ENCODE data around the gene CCDC136. TPM values are rescaled to one million over a fixed set of nuclear protein-coding genes. Genes with fewer than 3 reads are reported as not detected.

CCDC136 gene
- total RNA-seq, 1 experiment from 2014 or later, result 5.7 TPM

DNA sequence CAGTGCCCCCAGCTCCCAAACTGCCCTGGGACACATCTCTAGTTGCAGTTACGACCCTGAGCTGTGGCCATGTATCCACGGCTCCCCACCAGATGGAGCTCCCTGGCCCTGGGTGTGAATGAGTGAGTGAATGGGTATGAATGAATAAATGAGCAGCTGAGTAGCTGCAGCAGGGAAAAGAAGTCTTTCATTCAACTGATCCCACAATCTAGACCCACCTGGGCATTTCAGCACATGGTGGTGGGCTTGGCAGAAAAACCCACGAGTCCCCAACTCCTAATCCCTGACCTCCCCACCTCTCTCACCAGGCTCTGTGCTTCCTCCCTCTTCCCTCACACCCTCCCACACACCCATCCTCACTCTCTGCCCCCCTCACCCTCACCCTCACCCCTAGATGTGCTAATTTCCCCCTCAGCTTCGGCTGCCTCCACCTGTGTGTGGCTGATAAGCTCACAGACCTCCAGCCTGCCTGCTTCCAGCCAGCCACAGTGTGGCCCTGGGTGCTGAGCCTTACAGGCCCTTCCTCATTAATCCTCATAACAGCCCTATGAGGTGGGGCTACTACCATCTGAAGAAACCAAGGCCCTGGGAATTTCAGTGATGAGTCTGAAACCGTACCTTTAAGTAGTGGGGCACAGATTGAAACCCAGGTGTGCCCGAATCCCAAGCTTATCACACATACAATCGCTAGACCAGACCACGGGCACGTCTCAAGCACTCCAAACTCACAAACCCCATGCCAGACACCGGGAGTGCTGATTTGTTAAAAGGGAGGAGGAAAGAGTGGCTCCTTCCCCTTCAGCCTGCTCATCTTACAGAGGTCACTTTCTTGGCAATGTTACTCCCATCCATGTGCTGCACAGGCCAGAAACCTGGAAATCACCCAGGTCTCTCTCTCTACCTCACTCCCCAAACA is 68.6 kb downstream of the CCDC136 start:
- DNase-seq (ENCODE audit: low read depth), result peak; percentile 20

DNA sequence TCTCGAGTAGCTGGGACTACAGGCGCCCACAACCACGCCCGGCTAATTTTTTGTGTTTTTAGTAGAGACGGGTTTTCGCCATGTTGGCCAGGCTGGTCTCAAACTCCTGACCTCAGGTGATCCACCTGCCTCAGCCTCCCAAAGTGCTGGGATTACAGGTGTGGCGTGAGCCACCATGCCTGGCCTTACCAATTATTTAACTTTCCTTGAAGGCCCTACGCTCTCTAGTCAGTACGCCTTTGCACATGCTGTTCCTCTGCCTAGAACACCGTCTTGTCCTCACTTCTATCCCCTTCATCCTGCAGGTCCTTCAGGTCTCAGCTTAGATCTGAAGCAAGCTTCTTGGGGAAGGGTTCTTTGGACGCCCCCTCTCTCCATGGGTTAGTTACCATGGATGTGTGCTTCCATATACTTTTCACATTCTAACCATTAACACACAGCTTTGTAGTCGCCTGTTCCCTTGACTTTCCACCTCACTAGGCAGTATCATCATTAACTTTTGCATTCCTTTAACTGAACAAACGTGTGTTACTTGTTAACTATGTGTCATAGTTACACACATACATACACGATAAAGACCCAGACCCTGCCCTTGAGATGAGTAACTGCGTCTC is 70.3 kb downstream of the CCDC136 start:
- no peak for DNase-seq (ENCODE audit: low read depth)

DNA sequence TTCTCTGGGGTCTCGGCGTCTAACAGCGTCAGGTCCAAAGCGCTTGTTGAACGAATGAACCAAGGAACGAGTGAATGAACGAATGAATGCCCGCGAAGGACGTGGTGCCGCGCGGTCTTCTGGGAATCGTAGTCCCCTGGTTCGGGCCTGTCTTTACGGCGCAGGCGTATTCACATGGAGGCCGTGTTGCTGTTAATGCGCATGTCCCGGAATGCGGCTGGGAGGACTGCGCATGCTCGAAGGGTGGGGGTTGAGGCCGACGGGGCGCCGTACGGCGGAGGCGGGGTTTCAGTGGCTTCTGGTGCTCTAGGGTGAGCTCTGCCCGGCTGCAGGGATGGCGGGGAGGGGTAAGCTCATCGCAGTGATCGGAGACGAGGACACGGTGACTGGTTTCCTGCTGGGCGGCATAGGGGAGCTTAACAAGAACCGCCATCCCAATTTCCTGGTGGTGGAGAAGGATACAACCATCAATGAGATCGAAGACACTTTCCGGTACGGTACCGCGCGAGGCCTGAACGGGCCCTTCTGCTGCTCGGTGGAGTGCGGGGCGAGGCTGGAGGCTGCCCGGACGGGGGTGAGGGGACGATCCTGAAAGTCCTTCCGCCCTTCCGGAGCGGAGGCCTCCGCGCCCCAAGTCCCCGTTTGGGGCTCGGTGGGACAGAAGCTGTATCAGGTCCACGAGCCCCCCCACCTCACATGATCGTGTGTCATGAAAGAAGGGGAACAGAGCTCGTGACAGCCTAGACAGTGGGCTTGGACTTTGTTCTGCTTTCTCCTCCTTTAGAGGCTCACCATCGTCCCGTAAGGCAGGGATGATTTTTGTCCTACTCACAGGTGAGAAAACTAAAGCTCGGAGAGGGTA is 71.0 kb downstream of the CCDC136 start, which contains the start of gene ATP6V1F:
ATP6V1F (plus strand) TSS at position 286 of the 862 bp plus-strand sequence; CDS start at position 335, 49 bp downstream.
- DNase-seq (ENCODE audit: low read depth), result peak; percentile 97

DNA sequence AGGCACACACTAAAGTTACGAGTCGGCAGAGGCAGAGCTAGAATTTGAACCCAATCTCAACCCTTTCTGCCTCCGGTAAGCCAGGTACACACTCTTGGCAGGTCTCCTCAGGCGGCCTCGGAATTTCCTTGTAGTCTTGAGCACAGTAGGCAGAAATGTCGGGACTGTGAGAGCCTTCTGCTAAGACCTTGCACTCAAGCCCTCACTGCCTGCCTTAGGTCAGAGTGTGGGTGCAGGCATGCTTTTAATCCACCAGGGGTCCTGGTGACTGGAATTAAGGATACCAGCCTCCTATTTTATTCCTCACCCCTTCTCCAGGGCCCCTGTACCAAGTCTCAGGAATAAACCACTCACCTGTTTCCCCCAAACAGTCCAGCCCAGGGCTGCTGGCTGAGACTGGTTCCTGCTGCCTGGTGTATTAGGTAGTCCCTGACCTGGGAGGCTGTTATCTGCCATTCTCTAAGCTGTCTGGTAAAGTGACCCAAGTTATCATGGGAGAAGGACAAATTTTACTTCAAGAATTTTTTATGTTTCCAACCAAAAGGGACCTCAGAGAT is 71.7 kb downstream of the CCDC136 start:
- DNase-seq (ENCODE audit: low read depth), result peak; percentile 58

DNA sequence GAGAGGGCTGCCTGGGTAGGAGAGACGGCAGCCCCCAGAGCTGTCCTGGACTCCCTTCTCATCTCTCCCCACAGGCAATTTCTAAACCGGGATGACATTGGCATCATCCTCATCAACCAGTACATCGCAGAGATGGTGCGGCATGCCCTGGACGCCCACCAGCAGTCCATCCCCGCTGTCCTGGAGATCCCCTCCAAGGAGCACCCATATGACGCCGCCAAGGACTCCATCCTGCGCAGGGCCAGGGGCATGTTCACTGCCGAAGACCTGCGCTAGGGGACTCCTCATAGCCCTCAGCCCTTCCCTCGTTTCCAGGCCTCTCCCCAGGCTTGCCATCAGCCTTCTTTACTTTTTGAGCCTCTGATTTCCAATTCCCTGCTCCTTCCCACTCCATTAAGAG is 73.5 kb downstream of the CCDC136 start:
- DNase-seq (ENCODE audit: low read depth), result no peak

DNA sequence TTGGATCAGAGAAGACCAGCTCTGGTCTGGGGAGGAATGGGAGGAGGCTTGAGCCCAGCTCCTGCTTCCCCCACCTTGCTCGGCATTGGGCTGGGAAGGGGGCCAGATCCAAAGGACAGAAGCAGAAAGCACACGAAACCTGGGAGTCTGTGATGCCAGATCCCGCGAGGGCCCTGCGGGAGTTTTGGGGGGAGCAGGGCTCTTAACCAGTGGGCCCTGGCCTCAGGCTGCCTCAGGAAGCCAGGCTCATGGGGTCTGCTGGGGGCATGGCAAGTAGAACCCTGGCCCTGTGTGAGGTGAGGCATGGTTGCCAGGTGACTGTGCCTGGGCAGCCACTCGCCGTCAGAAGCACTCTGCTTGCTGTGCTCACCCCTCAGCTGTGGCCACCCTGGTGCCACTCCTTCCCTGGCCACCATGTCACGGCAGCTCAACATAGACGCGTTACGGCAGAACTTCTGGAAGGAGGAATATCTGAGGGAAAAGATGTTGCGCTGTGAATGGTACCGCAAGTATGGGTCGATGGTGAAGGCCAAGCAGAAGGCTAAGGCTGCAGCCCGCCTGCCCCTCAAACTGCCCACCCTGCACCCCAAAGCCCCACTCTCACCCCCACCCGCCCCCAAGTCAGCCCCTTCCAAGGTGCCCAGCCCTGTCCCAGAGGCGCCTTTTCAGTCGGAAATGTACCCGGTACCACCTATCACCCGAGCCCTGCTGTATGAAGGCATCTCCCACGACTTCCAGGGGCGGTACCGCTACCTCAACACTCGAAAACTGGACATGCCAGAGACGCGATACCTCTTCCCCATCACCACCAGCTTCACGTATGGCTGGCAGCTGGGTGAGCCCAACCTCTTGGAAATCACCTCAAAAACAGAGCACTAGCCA is 74.5 kb downstream of the CCDC136 start:
- no peak for DNase-seq (ENCODE audit: low read depth)

DNA sequence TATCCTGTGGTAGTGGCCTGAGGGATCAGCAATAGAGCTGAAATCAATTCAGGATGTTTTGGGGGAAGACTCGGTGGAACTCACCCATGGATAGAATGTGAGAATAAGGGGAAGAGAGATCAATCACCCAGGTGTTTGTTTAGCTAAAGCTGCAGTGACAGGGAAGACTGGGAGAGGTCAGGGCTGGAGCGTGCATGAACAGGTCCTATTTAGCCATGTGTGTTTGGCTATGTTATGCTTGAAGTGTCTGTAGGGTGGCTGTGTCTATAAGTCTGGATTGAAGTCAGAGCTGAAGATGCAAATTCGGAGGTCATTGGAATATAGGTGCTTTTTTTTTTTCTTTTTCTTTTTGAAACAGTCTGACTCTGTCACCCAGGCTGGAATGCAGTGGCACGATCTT is 75.5 kb downstream of the CCDC136 start:
- no peak for DNase-seq (ENCODE audit: low read depth)

DNA sequence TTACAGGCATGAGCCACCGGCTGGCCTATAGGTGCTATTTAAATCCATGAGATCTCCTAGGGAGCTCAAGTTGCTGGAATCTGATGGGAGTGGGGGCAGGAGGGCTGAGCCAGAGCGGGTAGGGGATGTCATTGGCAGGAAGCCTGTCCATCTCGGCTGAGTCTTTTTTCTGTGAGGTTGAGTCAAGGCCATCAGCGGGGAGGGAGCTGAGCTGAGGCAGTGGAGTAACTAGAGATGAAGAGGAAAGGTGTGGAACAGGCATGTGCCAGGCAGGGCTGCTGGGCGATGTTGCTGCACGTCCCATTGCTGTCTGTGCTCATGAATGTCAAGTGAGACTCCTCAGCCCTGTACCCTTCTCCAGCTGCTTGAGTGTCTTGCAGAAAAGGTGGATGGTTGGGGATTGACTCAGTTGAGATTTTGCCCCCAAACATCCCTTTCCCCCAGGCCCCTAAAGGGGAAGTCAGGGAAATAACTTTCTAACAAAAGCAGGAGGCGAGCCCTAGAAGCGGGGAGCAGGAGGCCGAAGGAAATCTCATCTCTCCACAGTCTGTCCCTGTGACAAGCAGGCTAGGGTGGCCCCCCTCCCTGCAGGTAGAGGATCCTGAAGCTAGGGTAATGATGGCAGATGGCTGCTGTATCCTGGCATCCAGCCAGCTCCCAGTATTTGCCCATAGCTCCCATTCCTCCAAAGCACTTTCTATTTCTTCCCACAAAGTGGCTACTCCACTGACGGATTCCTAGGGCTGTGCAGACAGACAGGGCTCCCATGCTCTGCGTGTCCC is 76.3 kb downstream of the CCDC136 start:
- no peak for DNase-seq (ENCODE audit: low read depth)

DNA sequence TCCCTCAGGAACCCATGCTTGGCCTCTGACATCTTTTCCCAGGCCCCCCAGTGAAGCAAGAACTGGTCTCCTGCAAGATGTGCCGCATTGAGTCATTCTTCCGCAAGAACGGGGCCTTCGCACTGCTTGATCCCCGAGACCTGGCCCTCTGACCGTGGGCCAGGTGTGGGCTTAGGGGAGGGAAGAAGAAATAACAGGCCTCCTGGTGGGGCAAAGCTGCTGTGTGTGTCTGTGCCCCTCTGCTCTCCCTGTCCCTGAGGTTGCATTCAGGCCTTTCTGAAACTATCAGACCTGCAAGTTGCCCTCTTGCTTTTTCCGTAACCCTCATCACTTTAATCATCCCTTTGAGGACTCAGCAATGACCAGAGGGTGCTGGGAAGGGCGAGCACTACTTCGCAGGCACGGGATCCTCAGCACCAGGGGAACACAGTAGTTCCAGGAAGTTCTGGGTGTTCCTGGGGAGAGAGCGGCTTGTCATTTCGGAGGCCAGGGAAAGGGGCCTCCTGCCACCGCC is 76.9 kb downstream of the CCDC136 start:
- no peak for DNase-seq (ENCODE audit: low read depth)

DNA sequence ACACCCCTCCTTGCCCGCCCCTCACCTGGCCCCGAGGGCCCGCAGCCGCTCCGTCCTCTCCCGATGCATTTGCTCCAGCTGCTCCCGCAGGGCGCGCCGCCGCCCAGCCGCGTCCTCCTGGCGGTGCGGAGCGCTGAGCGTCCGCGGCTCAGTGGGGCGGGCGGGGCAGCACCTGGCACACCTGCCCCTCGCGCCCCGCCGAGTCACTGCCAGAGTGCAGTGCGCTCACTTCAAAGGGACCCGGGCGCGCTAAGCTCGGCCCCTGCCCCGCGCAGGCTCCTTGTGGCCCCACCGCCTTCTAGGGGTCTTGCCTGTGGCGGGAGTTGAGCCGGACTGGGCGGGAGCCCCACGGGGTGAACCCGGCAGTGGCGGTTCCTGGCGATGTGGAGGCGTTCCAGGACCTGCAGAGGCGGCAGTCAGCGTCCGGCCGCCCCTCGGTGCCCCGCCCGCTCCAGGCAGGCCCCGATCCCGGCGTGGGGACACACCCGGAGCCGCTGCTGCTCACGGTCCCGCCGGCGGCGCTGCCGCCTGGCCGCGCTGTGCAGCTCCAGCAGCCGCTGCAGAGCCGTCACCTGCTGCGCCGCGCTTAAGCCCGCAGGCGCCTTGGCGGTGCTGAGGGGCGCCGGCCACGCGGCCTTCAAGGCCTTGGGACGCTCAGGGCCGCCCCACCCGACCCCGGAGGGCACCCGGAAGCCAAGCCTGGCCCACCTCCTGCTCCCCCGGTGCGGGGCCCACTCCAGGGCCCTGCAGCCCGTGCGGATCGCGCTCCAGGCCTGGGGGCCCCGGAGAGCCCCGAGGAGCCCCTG is 77.6 kb downstream of the CCDC136 start:
- no peak for DNase-seq (ENCODE audit: low read depth)

DNA sequence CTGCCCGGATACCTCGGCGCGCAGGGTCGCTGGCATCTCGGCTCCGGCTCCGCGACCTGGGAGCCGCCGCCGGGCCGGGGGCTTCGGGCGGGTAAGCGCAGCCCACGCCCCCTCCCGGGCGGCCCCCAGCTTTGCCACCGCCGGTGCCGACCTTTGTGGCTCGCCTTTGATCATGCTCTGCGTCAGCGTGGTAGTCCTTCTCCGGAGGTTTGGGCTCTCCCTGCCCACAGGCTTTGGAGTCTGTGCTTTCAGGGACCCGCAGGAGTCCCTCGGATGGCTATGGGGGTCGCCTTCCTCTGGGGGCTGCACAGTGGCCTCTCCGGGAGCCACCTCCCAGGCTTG is 78.1 kb downstream of the CCDC136 start:
- no peak for DNase-seq (ENCODE audit: low read depth)

DNA sequence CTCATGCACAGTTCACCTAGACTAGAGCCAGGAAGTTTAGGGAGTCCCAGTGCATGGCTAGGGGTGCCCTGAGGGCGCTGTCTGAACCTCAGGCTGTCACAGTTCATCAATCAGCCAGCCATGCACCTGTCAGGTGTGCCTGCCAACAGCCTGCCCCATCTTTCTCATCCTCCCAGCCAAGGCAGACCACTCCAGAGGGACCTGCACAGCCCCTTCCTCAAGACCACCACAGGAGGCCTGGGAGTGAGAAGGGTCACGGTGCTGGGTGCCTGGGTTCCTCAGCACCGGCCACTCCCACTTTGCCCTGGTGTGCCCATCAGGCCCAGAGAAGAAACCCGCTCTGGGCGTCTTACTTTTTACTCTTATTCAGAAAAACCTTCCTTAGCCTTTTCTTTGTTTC is 79.3 kb downstream of the CCDC136 start:
- no peak for DNase-seq (ENCODE audit: low read depth)

Small RNA genes lying within 50 kb of the gene (small RNA-seq; reads per million reads assigned to genes)
- gene RN7SL81P, result not detected

Other genes with a start within 250 kb of the CCDC136 start
- 0.05 and 0.13 TPM in 2 replicates for gene GARIN1A, start 119.7 kb upstream of the CCDC136 start, total RNA-seq (2014; rRNA removed; shearing (Covaris generic))
- 218 and 245 TPM in 2 replicates for gene CALU, start 52.6 kb upstream of the CCDC136 start, total RNA-seq (2014; rRNA removed; shearing (Covaris generic))
- not detected in 2 replicates for gene OPN1SW, start 16.2 kb upstream of the CCDC136 start, total RNA-seq (2014; rRNA removed; shearing (Covaris generic))
- 38.2 and 38.6 TPM in 2 replicates for gene FLNC, start 38.4 kb downstream of the CCDC136 start, total RNA-seq (2014; rRNA removed; shearing (Covaris generic))
- 114 and 126 TPM in 2 replicates for gene ATP6V1F, start 70.9 kb downstream of the CCDC136 start, total RNA-seq (2014; rRNA removed; shearing (Covaris generic))
- gene KCP, start 118.7 kb downstream of the CCDC136 start, total RNA-seq (2014; rRNA removed; shearing (Covaris generic)), result 0.35 and 1.4 TPM in 2 replicates
- gene IRF5, start 146.0 kb downstream of the CCDC136 start, total RNA-seq (2014; rRNA removed; shearing (Covaris generic)), result 2.3 and 2.6 TPM in 2 replicates